Measurements from ENCODE around the gene IFRD1. TPM values are rescaled to one million over a fixed set of nuclear protein-coding genes. Genes with fewer than 3 reads are reported as not detected.

IFRD1 gene
- total RNA-seq, 1 donor from 2014 or later = 25.5 TPM

DNA sequence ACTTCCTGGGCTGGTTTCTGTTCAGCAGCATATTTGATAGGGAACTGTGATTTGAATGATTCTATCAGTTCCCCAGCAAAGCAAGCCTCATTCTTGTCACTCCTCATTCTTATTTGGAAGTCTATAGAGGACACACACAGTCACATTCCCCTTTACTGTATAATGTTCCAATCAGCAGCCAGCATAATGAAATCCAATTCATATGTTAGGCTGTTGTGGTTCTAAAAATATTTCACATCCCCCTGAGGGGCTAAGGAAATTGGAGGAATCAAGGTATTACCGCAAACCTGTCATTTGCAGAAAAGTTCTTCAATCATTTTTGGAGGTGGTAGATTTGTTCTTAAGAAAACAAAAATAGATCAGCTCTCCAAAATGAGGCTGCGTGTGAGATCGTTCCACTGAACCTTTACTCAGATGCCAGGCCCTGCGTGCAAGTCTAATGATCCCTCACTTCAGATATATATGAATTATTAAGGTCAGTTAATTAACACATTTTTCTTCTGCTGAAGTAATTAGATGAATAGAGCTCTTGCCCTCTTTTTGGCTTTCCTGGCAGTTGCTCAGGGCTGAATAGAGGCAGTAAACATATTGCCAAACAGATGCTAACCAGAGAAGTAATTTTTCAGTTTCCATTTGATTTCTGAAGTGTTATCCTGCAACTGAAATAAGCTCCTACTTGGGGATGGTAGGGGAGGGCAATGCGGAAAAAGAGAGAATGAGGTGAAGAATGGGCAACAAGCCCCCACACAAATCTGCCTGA is 62.4 kb downstream of the IFRD1 start:
- DNase-seq (ENCODE audit: low read depth in 2 of 2) = no peak

DNA sequence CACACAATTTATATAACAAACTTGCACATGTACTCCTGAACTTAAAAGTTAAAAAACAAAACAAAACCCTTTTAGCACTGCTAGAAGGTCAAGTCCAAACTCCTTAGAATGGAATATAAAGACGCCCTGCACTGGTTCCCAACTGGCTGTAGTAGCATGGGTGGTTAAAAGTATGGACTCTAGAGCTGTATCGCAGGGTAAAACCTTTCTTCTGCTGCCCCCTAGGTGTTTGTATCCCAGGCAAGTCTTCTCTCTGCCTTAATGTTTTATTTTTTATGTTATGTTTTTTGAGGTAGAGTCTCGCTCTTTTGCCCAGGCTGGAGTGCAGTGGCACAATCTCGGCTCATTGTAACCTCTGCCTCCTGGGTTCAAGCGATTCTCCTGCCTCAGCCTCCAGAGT is 65.7 kb downstream of the IFRD1 start:
- DNase-seq (ENCODE audit: low read depth in 2 of 2) = no peak

DNA sequence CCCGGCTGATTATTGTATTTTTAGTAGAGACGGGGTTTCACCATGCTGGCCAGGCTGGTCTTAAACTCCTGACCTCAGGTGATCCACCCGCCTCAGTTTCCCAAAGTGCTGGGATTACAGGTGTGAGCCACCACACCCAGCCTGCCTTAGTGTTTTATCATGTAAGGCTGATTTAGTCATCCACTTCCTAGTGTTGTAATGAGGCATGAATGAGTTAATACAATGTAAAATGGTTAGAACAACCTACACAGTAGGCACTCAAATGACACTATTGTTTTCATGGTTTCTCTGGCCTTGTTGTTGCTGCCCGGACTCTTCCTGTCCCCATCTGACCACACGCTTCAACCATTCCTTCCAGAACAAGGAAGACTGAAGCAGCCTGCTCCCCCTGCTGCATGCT is 66.2 kb downstream of the IFRD1 start:
- peak in 1 of 2 donors; percentile 24 for DNase-seq (ENCODE audit: low read depth in 2 of 2)

- no peak for DNase-seq (ENCODE audit: low read depth in 2 of 2)
These were observed 67.2 kb downstream of the IFRD1 start for GRCh38 chr7:112517487-112517886.

GRCh38 chr7:112520787-112521186 is 70.5 kb downstream of the IFRD1 start:
- no peak for DNase-seq (ENCODE audit: low read depth in 2 of 2)

DNA sequence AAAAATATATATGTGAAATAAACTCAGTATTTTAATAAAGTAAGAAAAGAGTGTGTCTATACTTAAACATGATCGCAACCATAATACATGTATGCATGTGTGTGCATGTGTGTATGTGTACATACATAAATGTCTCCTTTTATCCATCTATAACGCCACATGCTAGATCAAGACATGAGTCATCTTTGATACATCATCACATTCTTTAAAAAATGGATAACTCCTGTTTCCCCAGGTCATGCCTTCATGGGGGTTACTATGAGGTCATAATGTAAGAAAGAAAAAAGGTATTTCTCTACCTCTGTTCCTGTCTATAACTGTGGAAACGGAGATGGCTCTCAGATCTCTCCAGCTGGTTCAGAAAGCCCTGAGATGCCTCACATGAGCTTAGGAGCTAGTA is 71.7 kb downstream of the IFRD1 start:
- DNase-seq (ENCODE audit: low read depth in 2 of 2) = no peak

DNA sequence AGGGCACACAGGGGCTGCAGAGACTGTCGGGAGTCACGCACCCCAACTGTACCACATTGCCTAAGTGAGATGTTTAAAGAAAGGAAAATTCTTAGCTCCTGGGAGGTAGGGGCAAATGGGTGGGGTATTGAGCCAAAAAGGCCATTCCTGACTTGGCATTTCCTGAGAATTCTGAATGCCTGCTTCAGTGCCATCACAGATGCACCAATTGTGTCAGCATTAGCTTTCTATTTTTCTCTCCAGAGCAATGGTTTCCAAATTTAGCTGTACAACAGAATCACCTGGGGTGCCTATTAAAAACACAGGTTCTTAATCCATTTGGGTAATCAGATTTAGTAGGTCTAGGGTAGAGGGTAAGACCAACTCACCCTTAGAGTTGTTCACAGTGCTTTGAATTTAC is 73.6 kb downstream of the IFRD1 start:
- DNase-seq (ENCODE audit: low read depth in 2 of 2) = no peak

Other genes with a start within 250 kb of the IFRD1 start
- gene DOCK4, start 244.1 kb upstream of the IFRD1 start, total RNA-seq = 59.7 and 63.8 TPM in 2 replicates
- 37.0 and 43.1 TPM in 2 replicates for gene ZNF277, start 243.8 kb upstream of the IFRD1 start, total RNA-seq
- gene LSMEM1, start 30.5 kb downstream of the IFRD1 start, total RNA-seq = 0.25 and 0.26 TPM in 2 replicates